Measurements from ENCODE around the gene AMER3.

- no peak for TF ChIP-seq POLR2AphosphoS5 (IDR thresholded peaks at IDR 0.05)
- TF ChIP-seq CTCF (IDR thresholded peaks at IDR 0.05 in 8 of 11, conservative IDR thresholded peaks at IDR 0.05 in 3 of 11): no peak
- no peak for TF ChIP-seq POLR2A (IDR thresholded peaks at IDR 0.05)
These were observed 34.8 kb upstream of the AMER3 start for GRCh38 chr2:130720528-130720927.
